GM12872 (cell line): ENCODE data around the gene TRMO.

Source experiments
- TF ChIP-seq, protein P1 (sequence below): IDR thresholded peaks from 3 replicates; pipeline ENCODE4 v1.5.1; 2011; ENCODE audit warnings: low read depth, mild to moderate bottlenecking, low read length, moderate library complexity; ENCODE audit not compliant: insufficient read depth

TRMO gene

DNA sequence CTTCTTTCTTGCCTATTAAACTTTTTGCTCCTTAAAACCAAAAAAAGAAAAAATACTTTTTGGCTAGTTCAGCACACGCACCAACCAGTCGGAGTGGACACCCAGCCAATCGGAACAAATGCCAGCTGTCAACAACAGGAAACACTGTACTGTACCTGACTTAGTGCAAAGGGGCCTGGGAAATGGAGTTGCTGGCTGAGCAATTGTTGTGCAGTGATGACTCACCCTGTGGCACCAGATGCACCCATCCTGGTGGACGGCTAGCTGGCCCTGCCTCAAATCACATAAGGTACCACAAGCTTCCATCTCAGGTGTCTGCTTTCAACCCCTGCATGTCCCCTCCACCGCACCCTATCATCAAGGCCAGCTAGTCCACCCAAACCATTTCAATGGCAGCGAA, 48.4 kb downstream of the TRMO start:
- TF ChIP-seq, protein P1, sequence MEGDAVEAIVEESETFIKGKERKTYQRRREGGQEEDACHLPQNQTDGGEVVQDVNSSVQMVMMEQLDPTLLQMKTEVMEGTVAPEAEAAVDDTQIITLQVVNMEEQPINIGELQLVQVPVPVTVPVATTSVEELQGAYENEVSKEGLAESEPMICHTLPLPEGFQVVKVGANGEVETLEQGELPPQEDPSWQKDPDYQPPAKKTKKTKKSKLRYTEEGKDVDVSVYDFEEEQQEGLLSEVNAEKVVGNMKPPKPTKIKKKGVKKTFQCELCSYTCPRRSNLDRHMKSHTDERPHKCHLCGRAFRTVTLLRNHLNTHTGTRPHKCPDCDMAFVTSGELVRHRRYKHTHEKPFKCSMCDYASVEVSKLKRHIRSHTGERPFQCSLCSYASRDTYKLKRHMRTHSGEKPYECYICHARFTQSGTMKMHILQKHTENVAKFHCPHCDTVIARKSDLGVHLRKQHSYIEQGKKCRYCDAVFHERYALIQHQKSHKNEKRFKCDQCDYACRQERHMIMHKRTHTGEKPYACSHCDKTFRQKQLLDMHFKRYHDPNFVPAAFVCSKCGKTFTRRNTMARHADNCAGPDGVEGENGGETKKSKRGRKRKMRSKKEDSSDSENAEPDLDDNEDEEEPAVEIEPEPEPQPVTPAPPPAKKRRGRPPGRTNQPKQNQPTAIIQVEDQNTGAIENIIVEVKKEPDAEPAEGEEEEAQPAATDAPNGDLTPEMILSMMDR: no peak

- TF ChIP-seq, protein P1: no peak
Observed at GRCh38 chr9:97873425-97873824, 48.9 kb downstream of the TRMO start.

- TF ChIP-seq, protein P1: no peak
Observed at GRCh38 chr9:97868859-97869258, 53.4 kb downstream of the TRMO start.

- TF ChIP-seq, protein P1: no peak
Observed at GRCh38 chr9:97866848-97867247, 55.5 kb downstream of the TRMO start.

GRCh38 chr9:97866300-97866699, 56.0 kb downstream of the TRMO start:
- TF ChIP-seq, protein P1: no peak

- TF ChIP-seq, protein P1: no peak
Observed at GRCh38 chr9:97864396-97864795, 57.9 kb downstream of the TRMO start.

GRCh38 chr9:97863314-97863713, 59.0 kb downstream of the TRMO start:
- TF ChIP-seq, protein P1: no peak

DNA sequence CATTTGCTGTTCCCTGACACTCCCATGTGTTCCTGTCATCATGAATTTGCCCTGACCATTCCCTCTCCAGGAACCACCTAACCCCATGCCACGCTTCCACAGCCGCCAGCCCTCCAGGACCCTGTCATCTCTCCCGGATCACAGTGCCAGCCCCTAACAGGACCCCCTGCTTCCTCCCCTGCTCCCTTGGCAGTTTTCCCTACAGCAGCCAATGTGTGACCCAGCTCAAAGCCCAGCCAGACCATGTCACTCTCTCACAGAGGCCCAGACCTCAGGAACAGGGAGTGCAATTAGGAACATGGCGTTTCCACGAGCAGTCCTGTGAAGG, 61.2 kb downstream of the TRMO start:
- TF ChIP-seq, protein P1: no peak
